ENCODE results near the gene MRGPRE.

MRGPRE gene

DNA sequence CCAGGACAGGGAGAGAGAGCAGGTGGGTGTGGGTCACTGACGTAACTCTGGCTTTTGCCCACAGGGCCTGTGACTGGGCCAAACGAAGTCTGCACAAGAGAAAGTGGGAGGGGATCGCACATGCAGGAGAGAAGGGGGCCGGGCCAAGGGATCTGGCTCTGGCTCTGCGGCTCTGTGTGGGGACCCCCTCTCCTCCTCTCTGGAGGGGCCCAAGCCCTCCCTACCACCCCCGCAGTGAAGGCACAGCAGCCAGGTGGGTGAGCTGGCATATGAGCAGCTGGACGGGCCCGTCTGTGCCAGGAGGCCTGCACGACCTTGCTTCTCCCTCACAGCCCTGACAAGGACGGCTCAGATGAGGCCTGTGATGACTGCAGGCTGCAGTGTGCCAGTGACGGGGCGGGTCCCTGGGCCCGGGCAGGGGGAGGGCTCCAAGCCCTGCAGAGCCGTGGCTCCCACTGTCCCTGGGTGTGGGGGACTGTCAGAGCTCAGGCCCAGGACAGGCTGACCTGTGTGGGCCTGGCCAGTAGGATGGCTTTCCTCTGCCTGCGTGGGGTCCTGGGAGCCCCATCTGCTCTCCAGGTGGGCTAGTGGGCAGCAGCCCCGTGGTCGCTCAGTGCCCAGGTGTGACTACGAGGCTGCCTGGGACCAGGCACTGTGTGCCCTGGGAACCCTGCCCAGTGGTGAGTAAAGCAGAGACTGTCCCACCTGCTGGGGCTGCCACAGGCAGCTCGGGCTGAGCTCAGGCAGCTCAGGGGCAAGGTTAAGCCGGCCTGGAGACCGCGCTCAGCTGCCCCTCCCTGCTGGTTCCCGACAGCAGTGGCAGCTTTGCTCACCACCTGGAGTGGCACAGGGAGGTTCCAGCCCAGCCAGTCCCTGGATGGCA, 35.8 kb downstream of the MRGPRE start:
- intact Hi-C loops (cut with DNase I; ENCODE audit: low total_unique reads), result no loop called here
- H3K36me3 ChIP-seq, result no peaks in the 10 kb centered on the region
- H3K27ac ChIP-seq, result no peak overlapping the region
- peak in 1 of 2 donors; percentile 60 for DNase-seq
- TF ChIP-seq, protein P1, sequence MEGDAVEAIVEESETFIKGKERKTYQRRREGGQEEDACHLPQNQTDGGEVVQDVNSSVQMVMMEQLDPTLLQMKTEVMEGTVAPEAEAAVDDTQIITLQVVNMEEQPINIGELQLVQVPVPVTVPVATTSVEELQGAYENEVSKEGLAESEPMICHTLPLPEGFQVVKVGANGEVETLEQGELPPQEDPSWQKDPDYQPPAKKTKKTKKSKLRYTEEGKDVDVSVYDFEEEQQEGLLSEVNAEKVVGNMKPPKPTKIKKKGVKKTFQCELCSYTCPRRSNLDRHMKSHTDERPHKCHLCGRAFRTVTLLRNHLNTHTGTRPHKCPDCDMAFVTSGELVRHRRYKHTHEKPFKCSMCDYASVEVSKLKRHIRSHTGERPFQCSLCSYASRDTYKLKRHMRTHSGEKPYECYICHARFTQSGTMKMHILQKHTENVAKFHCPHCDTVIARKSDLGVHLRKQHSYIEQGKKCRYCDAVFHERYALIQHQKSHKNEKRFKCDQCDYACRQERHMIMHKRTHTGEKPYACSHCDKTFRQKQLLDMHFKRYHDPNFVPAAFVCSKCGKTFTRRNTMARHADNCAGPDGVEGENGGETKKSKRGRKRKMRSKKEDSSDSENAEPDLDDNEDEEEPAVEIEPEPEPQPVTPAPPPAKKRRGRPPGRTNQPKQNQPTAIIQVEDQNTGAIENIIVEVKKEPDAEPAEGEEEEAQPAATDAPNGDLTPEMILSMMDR (IDR thresholded peaks at IDR 0.05), result no peak
- H3K27me3 ChIP-seq, result peaks cover 0 to 78% of the 10 kb centered on the region in 2 donors
- H3K4me3 ChIP-seq, result no peak overlapping the region
- H3K9me3 ChIP-seq, result no peaks in the 10 kb centered on the region
- H3K4me1 ChIP-seq, result no peaks in the 10 kb centered on the region

GRCh38 chr11:3195251-3196160, 36.7 kb downstream of the MRGPRE start:
- Histone ChIP-seq H3K9me3 (no peaks in the 10 kb centered on the region), H3K36me3 (no peaks in the 10 kb centered on the region), H3K4me3 (no peak overlapping the region), H3K27ac (no peak overlapping the region), H3K4me1 (no peaks in the 10 kb centered on the region), H3K27me3 (peaks cover 0 to 69% of the 10 kb centered on the region in 2 donors)
- intact Hi-C loops (cut with DNase I; ENCODE audit: low total_unique reads), result no loop called here
- DNase-seq, result peak in 1 of 2 donors; percentile 63
- TF ChIP-seq, protein P1 (IDR thresholded peaks at IDR 0.05), result peak; percentile 40 to 42

DNA sequence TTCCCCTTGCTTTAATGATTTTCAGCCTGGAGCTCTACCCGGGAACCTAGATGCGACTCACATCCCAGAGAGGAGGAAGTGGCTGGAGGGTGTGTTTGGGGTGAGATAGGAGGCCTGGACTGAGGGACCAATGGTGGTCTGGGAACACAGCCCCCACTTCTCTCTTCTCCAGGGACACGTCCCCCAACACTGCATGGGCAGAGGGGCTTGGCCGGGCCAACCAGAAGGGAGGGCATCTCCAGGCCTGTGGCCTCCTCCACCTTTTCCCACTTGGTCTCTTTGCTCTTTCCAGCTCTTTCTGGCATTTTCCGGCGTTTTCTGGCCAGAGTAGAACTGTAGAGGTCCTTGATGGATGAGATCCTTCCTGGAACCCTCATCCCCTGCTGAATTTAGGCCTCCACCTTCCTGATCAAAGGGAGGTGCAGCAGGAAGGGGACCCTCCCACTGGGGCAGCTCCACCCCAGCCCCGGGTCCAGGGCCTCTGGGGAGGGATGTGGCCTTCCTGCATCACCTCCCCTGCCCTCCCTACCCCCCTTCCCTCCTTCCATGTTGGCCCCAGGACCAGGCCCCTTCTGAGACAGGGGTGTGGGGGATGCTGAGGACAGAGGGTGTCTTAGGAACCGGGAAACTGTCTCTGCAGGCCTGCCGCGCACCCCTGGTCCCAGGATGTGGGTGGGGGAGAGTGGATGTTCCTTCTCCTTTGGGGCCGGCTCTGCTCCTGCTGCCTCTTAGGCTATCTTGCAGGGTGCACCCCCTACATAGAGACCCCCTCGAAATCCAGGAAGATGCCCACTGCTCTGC, 38.0 kb downstream of the MRGPRE start:
- DNase-seq, result peak in 1 of 2 donors; percentile 59
- Histone ChIP-seq H3K4me3 (no peak overlapping the region), H3K27ac (no peak overlapping the region), H3K9me3 (no peaks in the 10 kb centered on the region), H3K36me3 (no peaks in the 10 kb centered on the region), H3K27me3 (peaks cover 0 to 66% of the 10 kb centered on the region in 2 donors), H3K4me1 (no peaks in the 10 kb centered on the region)
- intact Hi-C loops (cut with DNase I; ENCODE audit: low total_unique reads), result no loop called here
- TF ChIP-seq, protein P1 (IDR thresholded peaks at IDR 0.05), result no peak

DNA sequence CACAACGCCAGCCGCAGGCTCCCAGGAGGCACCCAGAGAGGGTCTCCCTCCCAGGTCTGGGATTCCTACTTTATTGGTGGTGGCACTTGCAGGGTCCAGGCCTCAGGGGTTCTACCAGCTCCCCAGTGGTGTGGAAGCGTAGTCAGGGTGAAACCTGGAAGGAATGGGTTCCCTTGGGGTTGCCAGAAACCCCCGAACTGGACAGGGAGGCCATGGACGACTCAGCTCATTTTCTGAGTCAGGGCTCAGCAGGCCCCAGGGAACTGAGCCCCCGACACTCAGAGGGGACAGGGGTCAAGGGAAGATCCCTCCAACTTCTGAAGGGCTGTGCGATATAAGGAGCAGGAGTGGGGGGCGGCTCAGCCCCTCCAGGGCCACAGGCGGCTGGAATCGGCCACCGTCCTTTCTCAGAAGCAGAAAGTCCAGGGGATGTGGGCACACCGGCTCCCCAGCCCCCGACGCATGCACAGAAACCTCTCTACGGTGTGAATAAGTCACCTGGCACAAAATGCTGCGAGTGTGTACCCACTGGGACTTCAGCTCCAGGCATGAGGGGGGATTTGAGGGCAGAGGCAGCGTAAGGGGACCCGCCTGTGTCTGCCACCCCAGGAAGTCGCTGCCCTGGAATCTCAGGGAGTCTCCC, 38.7 kb downstream of the MRGPRE start:
- intact Hi-C loops (cut with DNase I; ENCODE audit: low total_unique reads), result no loop called here
- no peaks in the 10 kb centered on the region for H3K4me1 ChIP-seq
- no peak overlapping the region for H3K4me3 ChIP-seq
- H3K9me3 ChIP-seq, result no peaks in the 10 kb centered on the region
- H3K27me3 ChIP-seq, result peaks cover 0 to 67% of the 10 kb centered on the region in 2 donors
- H3K36me3 ChIP-seq, result no peaks in the 10 kb centered on the region
- TF ChIP-seq, protein P1 (IDR thresholded peaks at IDR 0.05), result no peak
- peak in 1 of 2 donors; percentile 48 for DNase-seq
- no peak overlapping the region for H3K27ac ChIP-seq
